H9 (cell line): ENCODE data around the gene FNDC3B. TPM values are rescaled to one million over a fixed set of nuclear protein-coding genes. Genes with fewer than 3 reads are reported as not detected.

Experiments used
- DNase-seq: peaks from one replicate; pipeline ENCODE4 v3.0.0-alpha.2; 2017
- H2AFZ ChIP-seq: one replicate; pipeline ENCODE4 v1.6.1; 2013; ENCODE audit warnings: mild to moderate bottlenecking, low read length, control low read depth, moderate library complexity
- H2AK5ac ChIP-seq: 2 replicates; pipeline ENCODE4 v1.6.1; 2013; ENCODE audit warnings: low read length, control low read depth, mixed read lengths; ENCODE audit not compliant: insufficient read length
- H2BK120ac ChIP-seq: one replicate; pipeline ENCODE4 v1.6.1; 2013; ENCODE audit warnings: low read depth, mild to moderate bottlenecking, low read length, control low read depth, inconsistent platforms; ENCODE audit not compliant: poor library complexity, severe bottlenecking
- H2BK12ac ChIP-seq: 2 replicates; pipeline ENCODE4 v1.6.1; 2013; ENCODE audit warnings: low read length, control low read depth, mixed read lengths, low read depth; ENCODE audit not compliant: insufficient read length
- H2BK15ac ChIP-seq: 2 replicates; pipeline ENCODE4 v1.6.1; 2013; ENCODE audit warnings: low read depth, low read length, control low read depth
- H2BK20ac ChIP-seq: one replicate; pipeline ENCODE4 v1.6.1; 2013; ENCODE audit warnings: low read depth, mild to moderate bottlenecking, low read length, control low read depth, inconsistent platforms; ENCODE audit not compliant: poor library complexity, severe bottlenecking
- H2BK5ac ChIP-seq: 2 replicates; pipeline ENCODE4 v1.6.1; 2013; ENCODE audit warnings: low read length, control low read depth, mixed read lengths; ENCODE audit not compliant: insufficient read length
- H3K14ac ChIP-seq: 2 replicates; pipeline ENCODE4 v1.6.1; 2013; ENCODE audit warnings: low read length, control low read depth; ENCODE audit not compliant: insufficient read depth
- H3K18ac ChIP-seq: 2 replicates; pipeline ENCODE4 v1.6.1; 2013; ENCODE audit warnings: low read depth, mild to moderate bottlenecking, mixed read lengths, low read length, control low read depth; ENCODE audit not compliant: insufficient read length
- H3K23ac ChIP-seq: 2 replicates; pipeline ENCODE4 v1.6.1; 2013; ENCODE audit warnings: low read length, control low read depth, mixed read lengths, low read depth; ENCODE audit not compliant: insufficient read length
- H3K23me2 ChIP-seq: 2 replicates; pipeline ENCODE4 v1.6.1; 2013; ENCODE audit warnings: low read depth, mild to moderate bottlenecking, mixed read lengths, low read length, control low read depth; ENCODE audit not compliant: insufficient read length, poor library complexity, severe bottlenecking
- H3K27ac ChIP-seq: 2 replicates; pipeline ENCODE4 v1.5.1; 2013; ENCODE audit warnings: low read length, control low read depth, mixed read lengths, low read depth; ENCODE audit not compliant: insufficient read length
- H3K27me3 ChIP-seq: 2 replicates; pipeline ENCODE4 v1.6.1; 2013; ENCODE audit warnings: low read length, control low read depth, inconsistent platforms; ENCODE audit not compliant: insufficient read depth
- H3K4ac ChIP-seq: 2 replicates; pipeline ENCODE4 v1.6.1; 2013; ENCODE audit warnings: low read depth, mild to moderate bottlenecking, control low read depth, inconsistent platforms, low read length, moderate library complexity
- H3K4me1 ChIP-seq: 2 replicates; pipeline ENCODE4 v1.6.1; 2013; ENCODE audit warnings: low read length, control low read depth, inconsistent platforms; ENCODE audit not compliant: insufficient read depth
- H3K4me2 ChIP-seq: 2 replicates; pipeline ENCODE4 v1.6.1; 2013; ENCODE audit warnings: low read length, control low read depth, mixed read lengths; ENCODE audit not compliant: insufficient read length, insufficient read depth
- H3K56ac ChIP-seq: 2 replicates; pipeline ENCODE4 v1.6.1; 2013; ENCODE audit warnings: low read depth, mild to moderate bottlenecking, mixed read lengths, low read length, control low read depth; ENCODE audit not compliant: insufficient read length
- H3K79me1 ChIP-seq: 2 replicates; pipeline ENCODE4 v1.6.1; 2013; ENCODE audit warnings: low read depth, mild to moderate bottlenecking, moderate library complexity, low read length, control low read depth, inconsistent platforms; ENCODE audit not compliant: insufficient read depth, poor library complexity, severe bottlenecking
- H3K79me2 ChIP-seq: 2 replicates; pipeline ENCODE4 v1.6.1; 2013; ENCODE audit warnings: low read length, control low read depth, inconsistent platforms; ENCODE audit not compliant: insufficient read depth
- H3K9ac ChIP-seq: 2 replicates; pipeline ENCODE4 v1.6.1; 2013; ENCODE audit warnings: low read length, control low read depth, mixed read lengths; ENCODE audit not compliant: insufficient read length; ENCODE audit errors: extremely low read depth
- H3K9me3 ChIP-seq: one replicate; pipeline ENCODE4 v1.6.1; 2013; ENCODE audit warnings: low read depth, low read length, inconsistent platforms; ENCODE audit not compliant: control insufficient read depth
- H3T11ph ChIP-seq: one replicate; pipeline ENCODE4 v1.6.1; 2013; ENCODE audit warnings: mild to moderate bottlenecking, low read length, control low read depth, inconsistent platforms
- H4K20me1 ChIP-seq: one replicate; pipeline ENCODE4 v1.6.1; 2013; ENCODE audit not compliant: control insufficient read depth, insufficient read length, insufficient read depth
- H4K5ac ChIP-seq: 2 replicates; pipeline ENCODE4 v1.6.1; 2013; ENCODE audit warnings: low read depth, mild to moderate bottlenecking, mixed read lengths, low read length, control low read depth; ENCODE audit not compliant: insufficient read length
- H4K8ac ChIP-seq: replicated peaks from 2 replicates; pipeline ENCODE4 v1.6.1; 2013; ENCODE audit warnings: low read length, control low read depth, mixed read lengths, low read depth; ENCODE audit not compliant: insufficient read length
- H4K91ac ChIP-seq: 2 replicates; pipeline ENCODE4 v1.6.1; 2013; ENCODE audit warnings: low read depth, mild to moderate bottlenecking, moderate library complexity, mixed read lengths, low read length, control low read depth; ENCODE audit not compliant: insufficient read length
- H3K27ac Mint-ChIP-seq, 3 experiments: 2 replicates in 2 of 3; 3 replicates in 1 of 3; pipeline ENCODE4 v1.8.0; 2020 to 2021; ENCODE audit warnings: mixed read lengths in 3 of 3, mild to moderate bottlenecking in 1 of 3, moderate library complexity in 1 of 3
- H3K27me3 Mint-ChIP-seq: 2 replicates; pipeline ENCODE4 v1.8.0; 2021; ENCODE audit warnings: low read depth, mild to moderate bottlenecking, moderate library complexity, mixed read lengths
- H3K36me3 Mint-ChIP-seq, 3 experiments: 2 replicates in 2 of 3; 3 replicates in 1 of 3; pipeline ENCODE4 v1.8.0; 2020 to 2021; ENCODE audit warnings: low read depth in 3 of 3, mixed read lengths in 3 of 3; ENCODE audit not compliant: insufficient read depth in 1 of 3
- H3K4me1 Mint-ChIP-seq, 2 experiments: 2 replicates each; pipeline ENCODE4 v1.8.0; 2020; ENCODE audit warnings: mixed read lengths in 2 of 2
- H3K4me3 Mint-ChIP-seq, 2 experiments: 2 replicates in 1 of 2; 3 replicates in 1 of 2; pipeline ENCODE4 v1.8.0; 2020 to 2021; ENCODE audit warnings: mild to moderate bottlenecking in 2 of 2, mixed read lengths in 2 of 2, moderate library complexity in 1 of 2
- H3K9me3 Mint-ChIP-seq, 2 experiments: 2 replicates in 1 of 2; 3 replicates in 1 of 2; pipeline ENCODE4 v1.8.0; 2020; ENCODE audit warnings: mild to moderate bottlenecking in 2 of 2, mixed read lengths in 2 of 2, moderate library complexity in 1 of 2
- WGBS: extraction: QIAGEN DNeasy Blood & Tissue Kit; methylation state at CpG from one replicate; pipeline ENCODE4 v1.1.7; 2013; ENCODE audit warnings: missing lambda C conversion rate, low lambda C conversion rate, mixed read lengths; ENCODE audit not compliant: insufficient read length; ENCODE audit errors: extremely low coverage; 5-methylcytosine and 5-hydroxymethylcytosine counted together
- total RNA-seq: library from RNA; stranded (reverse); gene quantifications from 2 replicates; pipeline ENCODE4 v1.2.1, GENCODE V29; 2021
- TF ChIP-seq, protein P1 (sequence below): fragments of 200-600 bp; sonication (generic); conservative IDR thresholded peaks from 3 replicates; pipeline ENCODE4 v1.8.0; 2021; ENCODE audit warnings: antibody characterized with exemption, mild to moderate bottlenecking

FNDC3B gene
- total RNA-seq, 1 experiment from 2014 or later: 43.8 TPM

DNA sequence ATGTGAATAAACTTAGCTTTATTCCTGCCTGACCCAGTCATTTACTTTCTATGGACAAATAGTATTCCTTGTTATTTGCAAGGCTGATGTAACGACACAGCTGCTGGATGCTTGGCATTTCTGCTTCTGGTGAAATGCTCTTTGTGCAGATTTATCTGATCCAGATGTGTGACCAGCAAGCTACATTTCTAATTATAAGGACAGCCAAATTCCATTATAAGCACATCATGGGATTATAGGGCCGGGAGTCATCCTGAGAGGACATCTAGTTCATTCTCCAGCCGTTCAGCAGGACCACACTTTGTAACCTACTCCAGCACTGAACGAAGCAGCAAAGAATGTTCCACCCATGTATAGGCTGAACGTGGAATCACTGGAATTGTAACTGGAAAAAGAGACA, 42.9 kb downstream of the FNDC3B start:
- Histone ChIP-seq H2BK120ac (no peak overlapping the region), H3K18ac (no peak overlapping the region), H3K79me2 (peaks cover 11% of the 10 kb centered on the region; the same call in 1 of the 2 replicates), H4K20me1 (no peaks in the 10 kb centered on the region), H3K9ac (no peak overlapping the region), H3K23me2 (no peaks in the 10 kb centered on the region), H2AFZ (no peak overlapping the region), H3K79me1 (no peaks in the 10 kb centered on the region), H3K4me1 (peaks cover 5% of the 10 kb centered on the region; the same call in 1 of the 2 replicates), H2BK20ac (no peak overlapping the region), H3K27me3 (no peaks in the 10 kb centered on the region), H4K5ac (no peak overlapping the region), H3K56ac (no peak overlapping the region), H2AK5ac (no peak overlapping the region), H2BK15ac (no peak overlapping the region), H4K8ac (no peak overlapping the region), H3K23ac (no peak overlapping the region), H2BK5ac (no peak overlapping the region), H3K27ac (no peak overlapping the region), H3K4ac (no peak overlapping the region), H4K91ac (no peak overlapping the region), H3T11ph (no peak overlapping the region), H3K9me3 (no peaks in the 10 kb centered on the region), H3K4me2 (no peak overlapping the region), H2BK12ac (no peak overlapping the region), H3K14ac (no peak overlapping the region)
- H3K9me3 Mint-ChIP-seq: no peaks in the 10 kb centered on the region
- no CpG with 5 or more reads among the region's 5 CpGs for WGBS
- no peak overlapping the region for H3K4me3 Mint-ChIP-seq
- H3K4me1 Mint-ChIP-seq: peaks cover 23 to 24% of the 10 kb centered on the region in 2 experiments
- H3K27me3 Mint-ChIP-seq: no peaks in the 10 kb centered on the region
- no peak for DNase-seq
- TF ChIP-seq, protein P1, sequence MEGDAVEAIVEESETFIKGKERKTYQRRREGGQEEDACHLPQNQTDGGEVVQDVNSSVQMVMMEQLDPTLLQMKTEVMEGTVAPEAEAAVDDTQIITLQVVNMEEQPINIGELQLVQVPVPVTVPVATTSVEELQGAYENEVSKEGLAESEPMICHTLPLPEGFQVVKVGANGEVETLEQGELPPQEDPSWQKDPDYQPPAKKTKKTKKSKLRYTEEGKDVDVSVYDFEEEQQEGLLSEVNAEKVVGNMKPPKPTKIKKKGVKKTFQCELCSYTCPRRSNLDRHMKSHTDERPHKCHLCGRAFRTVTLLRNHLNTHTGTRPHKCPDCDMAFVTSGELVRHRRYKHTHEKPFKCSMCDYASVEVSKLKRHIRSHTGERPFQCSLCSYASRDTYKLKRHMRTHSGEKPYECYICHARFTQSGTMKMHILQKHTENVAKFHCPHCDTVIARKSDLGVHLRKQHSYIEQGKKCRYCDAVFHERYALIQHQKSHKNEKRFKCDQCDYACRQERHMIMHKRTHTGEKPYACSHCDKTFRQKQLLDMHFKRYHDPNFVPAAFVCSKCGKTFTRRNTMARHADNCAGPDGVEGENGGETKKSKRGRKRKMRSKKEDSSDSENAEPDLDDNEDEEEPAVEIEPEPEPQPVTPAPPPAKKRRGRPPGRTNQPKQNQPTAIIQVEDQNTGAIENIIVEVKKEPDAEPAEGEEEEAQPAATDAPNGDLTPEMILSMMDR: no peak
- peaks cover 14 to 30% (median 25%) of the 10 kb centered on the region in 3 experiments; a peak in 6 of 7 replicates for H3K36me3 Mint-ChIP-seq
- H3K27ac Mint-ChIP-seq: no peak overlapping the region
